AG09319 (cell line): Measurements from ENCODE around the gene CCL19.
A peak's percentile ranks its signal among the peaks of the same experiment; 100 is the strongest.

Experiments
- DNase-seq: peaks from one replicate; pipeline ENCODE4 v3.0.0-alpha.2; 2010; ENCODE audit warnings: low read depth; ENCODE audit errors: extremely low read depth
- CTCF ChIP-seq: IDR thresholded peaks from 2 replicates; pipeline ENCODE4 v1.5.1; 2011; ENCODE audit warnings: low read depth, mild to moderate bottlenecking, inconsistent platforms, low read length, moderate library complexity

CCL19 gene

GRCh38 chr9:34659592-34660253, 31.4 kb downstream of the CCL19 start:
- DNase-seq, result no peak

GRCh38 chr9:34658461-34658860, 32.6 kb downstream of the CCL19 start:
- no peak for DNase-seq
- no peak for TF ChIP-seq CTCF

More at GRCh38 chr9:34659592-34660253, 31.4 kb downstream of the CCL19 start:
- no peak for TF ChIP-seq CTCF

- DNase-seq, result no peak
- TF ChIP-seq CTCF, result no peak
Measured at GRCh38 chr9:34656992-34657391, 34.1 kb downstream of the CCL19 start.

GRCh38 chr9:34655394-34655793, 35.7 kb downstream of the CCL19 start:
- TF ChIP-seq CTCF, result no peak

GRCh38 chr9:34654323-34655051, 36.6 kb downstream of the CCL19 start:
- DNase-seq, result peak; percentile 84
- no peak for TF ChIP-seq CTCF

More at GRCh38 chr9:34655394-34655793, 35.7 kb downstream of the CCL19 start:
- DNase-seq, result no peak

- no peak for DNase-seq
- TF ChIP-seq CTCF, result no peak
Measured at GRCh38 chr9:34653151-34654072, 37.7 kb downstream of the CCL19 start.
